ENCODE measurements around the gene ZNF433. TPM values are rescaled to one million over a fixed set of nuclear protein-coding genes. Genes with fewer than 3 reads are reported as not detected.
"Not testable (repeated sequence)": the region's sequence is repeated elsewhere in the genome, so short reads cannot be mapped to it uniquely, and the experiment has no call there.

ZNF433 gene
- total RNA-seq = 3.8 TPM
- long read RNA-seq, partial matches to known transcripts = 0 of 5 reads
- long read RNA-seq, other reads (novel, unspliced or antisense) = 0 of 5 reads

DNA sequence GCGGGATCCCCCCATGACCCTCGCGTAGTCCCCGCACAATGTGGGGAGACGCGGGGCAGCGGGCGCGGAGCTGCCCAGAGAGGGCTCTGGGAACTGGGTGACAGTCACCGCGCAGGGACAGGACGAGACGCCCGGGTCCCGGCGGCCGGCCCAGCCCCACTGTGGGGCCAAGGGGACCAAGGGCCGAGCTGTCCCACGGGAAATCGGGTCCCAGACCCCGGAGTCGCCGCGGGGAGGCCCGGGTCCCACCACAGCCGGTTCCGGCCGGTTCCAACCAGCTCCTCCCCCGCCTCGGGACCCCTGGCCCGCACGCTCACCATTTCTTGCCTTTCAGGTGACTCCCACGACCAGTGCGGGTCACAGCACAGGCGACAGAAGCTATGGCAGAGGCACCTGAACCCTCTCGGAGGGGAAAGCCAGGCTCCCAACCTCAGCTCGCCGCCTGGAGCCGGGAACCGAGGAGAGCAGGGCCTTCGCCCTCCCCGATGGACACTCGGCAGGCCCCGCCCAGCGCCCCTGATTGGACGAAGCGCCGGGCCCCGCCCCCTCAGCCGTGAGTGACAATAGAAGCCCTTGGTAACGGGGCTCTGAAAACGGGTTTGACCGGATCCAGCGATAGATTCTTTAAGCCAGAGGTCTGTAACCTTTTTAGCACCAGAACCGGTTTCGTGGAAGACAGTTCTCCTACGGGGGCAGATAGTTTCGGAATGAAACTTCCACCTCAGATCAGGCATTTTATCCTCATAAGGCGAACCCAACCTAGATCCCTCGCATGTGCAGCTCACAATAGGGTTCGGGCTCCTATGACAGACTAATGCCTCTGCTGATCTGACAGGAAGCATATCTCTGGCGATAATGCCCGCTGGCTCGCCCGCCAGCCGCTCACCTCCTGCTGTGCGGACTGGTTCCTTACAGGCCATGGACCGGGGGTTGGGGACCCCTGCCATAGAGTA is at the start of gene ZNF433:
Gene ZNF433 (minus strand): TSS at position 460 of the 953 bp plus-strand sequence. CDS start 140 bp downstream, at position 320.
- intact Hi-C loops (cut with DNase I) = no loop called here
- peak; percentile 98 for DNase-seq

DNA sequence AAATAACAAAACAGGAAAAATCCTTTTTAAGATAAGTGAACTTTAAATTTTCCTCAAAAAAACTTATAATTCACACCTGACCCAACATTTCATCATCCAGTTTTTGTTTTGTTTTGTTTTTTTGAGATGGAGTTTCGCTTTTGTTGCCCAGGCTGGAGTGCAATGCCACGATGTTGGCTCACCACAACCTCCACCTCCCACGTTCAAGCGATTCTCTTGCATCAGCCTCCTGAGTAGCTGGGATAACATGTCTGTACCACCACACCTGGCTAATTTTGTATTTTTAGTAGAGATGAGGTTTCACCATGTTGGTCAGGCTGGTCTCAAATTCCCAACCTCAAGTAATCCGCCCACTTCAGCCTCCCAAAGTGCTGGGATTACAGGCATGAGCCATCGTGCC is 47.9 kb upstream of the ZNF433 start:
- DNase-seq; intact Hi-C loops (cut with DNase I); ATAC-seq (ENCODE audit: poor library complexity): not testable (repeated sequence)

More for the DNA sequence above, at the start of gene ZNF433:
- ATAC-seq (ENCODE audit: poor library complexity) = peak; percentile 100

DNA sequence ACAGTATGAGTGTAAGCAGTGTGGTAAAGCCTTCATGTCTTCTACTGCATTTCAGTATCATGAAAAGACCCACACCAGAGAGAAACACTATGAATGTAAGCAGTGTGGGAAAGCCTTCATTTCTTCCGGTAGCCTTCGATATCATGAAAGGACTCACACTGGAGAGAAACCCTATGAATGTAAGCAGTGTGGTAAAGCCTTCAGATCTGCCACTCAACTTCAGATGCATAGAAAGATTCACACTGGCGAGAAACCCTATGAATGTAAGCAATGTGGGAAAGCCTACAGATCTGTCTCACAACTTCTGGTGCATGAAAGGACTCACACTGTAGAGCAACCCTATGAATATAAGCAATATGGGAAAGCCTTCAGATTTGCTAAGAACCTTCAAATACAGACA is 41.9 kb upstream of the ZNF433 start:
- intact Hi-C loops (cut with DNase I) = no loop called here
- DNase-seq (no peak), ATAC-seq (ENCODE audit: poor library complexity) (no peak)

DNA sequence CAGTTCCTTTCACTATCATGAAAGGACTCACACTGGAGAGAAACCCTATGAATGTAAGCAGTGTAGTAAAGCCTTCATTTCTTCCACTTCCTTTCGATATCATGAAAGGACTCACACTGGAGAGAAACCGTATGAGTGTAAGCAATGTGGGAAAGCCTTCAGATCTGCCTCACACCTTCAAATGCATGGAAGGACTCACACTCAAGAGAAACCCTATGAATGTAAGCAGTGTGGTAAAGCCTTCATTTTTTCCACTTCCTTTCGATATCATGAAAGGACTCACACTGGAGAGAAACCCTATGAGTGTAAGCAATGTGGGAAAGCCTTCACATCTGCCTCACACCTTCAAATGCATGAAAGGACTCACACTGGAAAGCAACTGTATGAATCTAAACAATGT is 40.9 kb upstream of the ZNF433 start:
- DNase-seq; ATAC-seq (ENCODE audit: poor library complexity); intact Hi-C loops (cut with DNase I): not testable (repeated sequence)

DNA sequence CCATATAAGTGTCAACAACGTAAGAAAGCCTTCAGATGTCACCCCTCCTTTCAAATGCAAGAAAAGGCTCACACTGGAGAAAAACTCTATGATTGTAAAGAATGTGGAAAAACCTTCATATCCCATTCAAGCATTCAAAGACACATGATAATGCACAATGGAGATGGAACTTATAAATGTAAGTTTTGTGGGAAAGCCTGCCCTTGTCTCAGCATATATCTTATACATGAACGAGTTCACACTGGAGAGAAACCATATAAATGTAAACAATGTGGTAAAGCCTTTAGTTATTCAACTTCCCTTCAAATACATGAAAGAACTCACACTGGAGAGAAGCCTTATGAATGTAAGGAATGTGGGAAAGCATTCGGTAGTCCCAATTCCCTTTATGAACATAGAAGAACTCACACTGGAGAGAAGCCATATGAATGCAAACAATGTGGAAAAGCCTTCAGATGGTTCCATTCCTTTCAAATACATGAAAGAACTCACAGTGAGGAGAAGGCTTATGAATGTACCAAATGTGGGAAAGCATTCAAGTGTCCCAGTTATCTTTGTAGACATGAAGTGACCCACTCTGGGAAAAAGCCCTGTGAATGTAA is 40.2 kb upstream of the ZNF433 start:
- no peak for ATAC-seq (ENCODE audit: poor library complexity)
- DNase-seq = no peak
- intact Hi-C loops (cut with DNase I) = no loop called here

DNA sequence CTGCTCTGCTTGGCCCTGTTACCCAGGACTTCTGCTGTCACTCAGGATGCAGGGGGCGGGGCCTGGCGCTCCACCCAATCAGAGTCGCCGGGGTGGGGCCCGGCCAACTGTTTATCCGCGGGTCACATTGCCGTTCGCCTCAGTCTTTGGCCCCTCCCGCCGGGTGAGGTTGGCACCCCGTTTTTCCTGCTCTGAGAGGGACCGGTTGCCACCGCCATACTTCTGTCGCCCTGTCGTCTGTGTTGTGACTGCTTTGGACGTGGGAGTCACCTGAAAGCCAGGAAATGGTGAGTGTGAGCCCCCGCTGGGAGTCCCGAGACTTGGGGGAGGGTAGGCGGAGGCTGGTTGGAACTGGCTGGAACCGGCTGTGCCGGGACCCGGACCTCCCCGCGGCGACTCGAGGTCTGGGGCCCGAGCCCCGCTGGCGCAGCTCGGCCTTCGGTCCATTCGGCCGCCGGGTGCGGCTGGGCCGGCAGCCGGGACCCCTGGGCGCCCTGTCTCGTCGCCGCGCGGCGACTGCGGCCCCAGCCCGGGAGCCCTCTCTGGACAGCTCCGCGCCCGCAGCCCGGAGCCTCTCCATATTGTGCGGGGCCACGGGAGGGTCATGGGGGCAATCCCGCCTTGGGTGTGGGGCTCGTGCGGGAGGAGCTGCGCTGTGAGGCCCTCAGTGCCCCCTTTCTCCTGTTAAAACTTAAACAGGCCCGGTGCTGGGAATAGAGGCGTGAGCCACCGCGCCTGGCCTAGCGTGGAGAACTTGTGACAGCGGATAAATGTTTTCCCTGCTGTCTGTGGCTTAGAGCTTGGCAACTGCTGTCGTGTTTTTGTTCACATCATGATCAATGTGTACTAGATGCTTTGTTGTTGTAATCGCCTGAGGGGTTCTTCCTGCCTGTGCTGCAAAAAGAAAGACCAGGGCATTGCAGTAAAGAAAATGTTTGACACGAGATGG is 29.4 kb upstream of the ZNF433 start, which contains the start of gene ZNF844:
Gene ZNF844 (plus strand): TSS at position 142 of the 949 bp plus-strand sequence. CDS start 143 bp downstream, at position 285.
- intact Hi-C loops (cut with DNase I) = no loop called here
- DNase-seq (peak; percentile 99), ATAC-seq (ENCODE audit: poor library complexity) (peak; percentile 99)

DNA sequence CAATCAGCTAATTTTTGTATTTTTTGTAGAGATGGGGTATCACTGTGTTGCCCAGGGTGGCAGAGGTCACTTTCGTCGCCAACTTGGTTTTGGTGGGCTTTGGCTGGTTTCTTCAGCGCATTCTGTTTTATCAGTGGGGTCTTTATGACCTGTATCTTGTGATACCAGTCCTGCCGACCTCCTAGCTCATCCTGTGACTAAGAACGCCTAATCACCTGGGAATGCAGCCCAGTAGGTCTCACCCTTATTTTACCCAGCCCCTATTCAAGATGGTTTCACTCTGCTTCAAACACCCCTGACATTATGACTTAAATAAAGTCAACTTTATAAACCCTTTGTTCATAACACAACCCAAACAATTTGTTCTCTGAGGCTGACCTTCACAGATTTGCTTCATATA is 20.3 kb upstream of the ZNF433 start:
- intact Hi-C loops (cut with DNase I) = no loop called here
- DNase-seq (no peak), ATAC-seq (ENCODE audit: poor library complexity) (no peak)

DNA sequence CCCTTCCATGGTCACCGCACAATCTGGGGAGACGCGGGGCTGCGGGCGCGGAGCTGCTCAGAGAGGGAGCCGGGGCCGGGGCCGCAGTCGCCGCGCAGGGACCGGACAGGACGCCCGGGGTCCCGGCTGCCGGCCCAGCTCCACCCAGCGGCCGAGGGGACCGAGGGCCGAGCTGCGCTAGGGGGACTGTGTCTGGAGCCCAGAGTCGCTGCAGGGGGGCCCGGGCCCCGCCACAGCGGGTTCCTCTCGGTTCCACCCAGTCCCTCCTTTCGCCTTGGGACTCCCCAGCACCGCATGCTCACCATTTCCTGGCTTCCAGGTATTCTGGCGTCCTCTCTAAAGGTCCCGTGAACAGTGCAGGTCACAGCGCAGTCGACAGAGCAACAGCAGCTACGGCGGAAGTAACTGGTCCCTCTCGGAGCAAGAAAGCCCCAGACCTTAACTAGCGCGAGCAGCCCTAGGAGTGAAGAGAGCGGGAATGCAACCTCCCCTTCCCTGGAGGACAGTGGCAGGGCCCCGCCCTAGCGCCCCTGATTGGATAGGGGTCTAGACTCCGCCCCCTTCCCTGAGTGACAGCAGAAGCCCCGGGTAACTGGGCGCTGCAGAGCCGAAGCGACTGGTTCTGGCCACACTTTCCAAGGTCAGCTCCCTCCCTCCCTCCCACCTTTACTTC is 17.2 kb upstream of the ZNF433 start, which contains the start of gene ZNF878:
Gene ZNF878 (minus strand): TSS at position 465 of the 673 bp plus-strand sequence. CDS start 160 bp downstream, at position 305.
- peak; percentile 100 for ATAC-seq (ENCODE audit: poor library complexity)
- intact Hi-C loops (cut with DNase I) = no loop called here
- peak; percentile 93 for DNase-seq

DNA sequence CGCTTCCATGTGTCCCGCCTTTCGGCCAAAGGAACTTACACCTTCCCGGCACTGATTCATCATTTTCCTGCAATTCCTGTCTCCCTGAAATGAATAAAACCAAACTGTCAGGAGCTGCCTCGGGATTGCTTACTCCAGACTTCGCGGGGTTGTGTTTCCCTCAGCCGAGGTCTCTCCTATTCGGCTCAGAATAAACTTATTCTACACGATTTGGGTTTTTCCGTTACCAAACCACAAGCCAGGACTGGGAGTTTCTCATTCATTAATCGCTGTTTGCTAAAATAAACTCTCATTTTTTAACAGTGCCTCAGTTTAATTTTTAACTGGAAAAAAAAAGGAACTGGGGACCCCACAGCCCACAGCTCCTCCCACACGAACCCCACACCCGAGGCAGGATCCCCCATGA is 16.6 kb upstream of the ZNF433 start:
- ATAC-seq (ENCODE audit: poor library complexity) = no peak
- intact Hi-C loops (cut with DNase I) = no loop called here
- no peak for DNase-seq

DNA sequence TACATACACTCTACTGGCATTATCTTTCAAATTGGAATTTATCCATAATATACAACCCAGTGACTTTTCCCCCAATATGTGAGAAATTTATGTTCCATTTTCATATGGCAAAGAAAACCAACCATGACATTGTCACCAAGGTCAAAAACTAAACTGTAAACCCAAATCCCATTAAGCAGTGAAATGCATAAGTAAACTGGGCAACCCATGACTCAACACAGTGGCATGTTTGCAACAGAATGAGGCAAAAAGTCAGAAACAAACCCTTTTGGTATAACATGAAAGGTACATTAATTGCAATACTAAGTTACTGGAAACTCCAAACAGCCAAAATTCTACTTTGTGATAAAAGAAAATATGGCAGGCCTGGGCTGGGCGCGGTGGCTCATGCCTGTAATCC is 12.4 kb upstream of the ZNF433 start:
- ATAC-seq (ENCODE audit: poor library complexity) (no peak), DNase-seq (no peak)
- intact Hi-C loops (cut with DNase I) = no loop called here

DNA sequence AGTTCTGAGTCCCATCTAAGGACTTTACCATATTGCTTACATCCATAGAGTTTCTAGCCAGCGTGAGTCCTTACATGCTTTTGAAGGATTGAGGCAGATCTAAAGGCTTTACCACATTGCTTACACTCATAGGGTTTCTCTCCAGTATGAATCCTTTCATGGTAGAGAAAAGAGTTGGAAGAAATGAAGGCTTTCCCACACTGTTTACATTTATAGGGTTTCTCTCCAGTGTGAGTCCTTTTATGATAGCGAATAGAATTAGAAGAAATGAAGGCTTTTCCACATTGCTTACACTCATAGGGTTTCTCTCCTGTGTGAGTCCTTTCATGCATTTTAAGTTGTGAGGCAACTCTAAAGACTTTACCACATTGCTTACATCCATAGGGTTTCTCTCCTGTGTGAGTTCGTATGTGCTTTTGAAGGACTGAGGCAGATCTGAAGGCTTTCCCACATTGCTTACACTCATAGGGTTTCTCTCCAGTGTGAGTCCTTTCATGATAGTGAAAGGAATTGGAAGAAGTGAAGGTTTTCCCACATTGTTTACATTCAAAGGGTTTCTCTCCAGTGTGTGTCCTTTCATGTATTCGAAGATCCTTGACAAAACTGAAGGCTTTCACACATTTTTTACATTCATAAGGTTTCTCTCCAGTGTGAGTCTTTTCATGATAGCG is 8.4 kb upstream of the ZNF433 start:
- intact Hi-C loops (cut with DNase I) = no loop called here
- no peak for ATAC-seq (ENCODE audit: poor library complexity)
- no peak for DNase-seq

DNA sequence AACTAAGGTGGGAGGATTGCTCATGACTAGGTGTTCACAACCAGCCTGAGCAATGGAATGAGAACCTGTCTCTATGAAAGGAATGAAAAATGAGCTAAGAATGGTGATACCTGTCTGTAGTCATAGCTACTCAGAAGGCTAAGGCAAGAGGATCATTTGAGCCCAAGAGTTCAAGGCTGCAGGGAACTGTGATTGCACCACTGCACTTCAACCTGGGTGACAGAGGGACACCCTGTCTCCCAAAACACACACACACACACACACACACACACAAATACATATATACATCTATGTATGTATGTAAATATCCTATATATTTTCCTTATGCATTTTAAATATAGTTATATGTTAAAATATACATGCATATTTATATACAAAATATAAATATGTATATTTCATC is 7.4 kb upstream of the ZNF433 start:
- DNase-seq (no peak), ATAC-seq (ENCODE audit: poor library complexity) (no peak)
- intact Hi-C loops (cut with DNase I) = no loop called here

DNA sequence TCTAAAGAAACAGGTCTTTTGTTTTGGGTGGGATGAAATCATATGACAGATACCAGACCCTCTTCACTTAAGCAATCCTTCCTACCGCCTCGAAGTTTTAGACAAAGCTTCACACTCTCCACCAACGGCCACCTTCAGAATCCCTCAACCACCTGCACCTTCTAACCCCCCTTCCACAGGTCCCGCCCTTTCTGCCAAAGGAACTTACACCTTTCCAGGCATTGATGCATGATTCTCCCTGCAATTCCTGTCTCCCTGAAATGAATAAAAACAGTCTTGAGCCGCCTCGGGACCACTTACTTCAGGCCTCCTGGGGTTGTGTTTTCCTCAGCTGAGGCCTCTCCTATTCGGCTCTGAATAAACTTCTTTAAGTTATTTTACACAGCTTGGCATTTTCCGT is 859 bp downstream of the ZNF433 start:
- no peak for DNase-seq
- intact Hi-C loops (cut with DNase I) = no loop called here
- ATAC-seq (ENCODE audit: poor library complexity) = no peak

DNA sequence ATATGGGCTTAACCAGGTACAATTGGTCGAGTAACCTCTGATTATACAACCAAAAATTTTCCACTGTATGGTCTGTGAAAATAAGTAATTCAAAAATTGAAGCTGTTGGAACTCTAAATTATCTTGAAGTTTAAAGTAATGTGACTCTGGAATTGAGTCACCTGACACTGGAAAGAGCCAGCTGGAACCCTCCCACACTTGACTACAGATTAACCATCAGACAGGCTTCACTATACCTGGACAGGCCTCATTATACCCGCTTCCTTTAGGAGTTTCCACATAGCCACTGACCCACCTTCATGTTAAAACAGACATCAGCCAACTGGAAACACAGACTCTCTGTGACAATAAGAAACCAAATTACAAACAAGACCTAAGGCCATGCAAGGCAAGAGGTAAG is 1.3 kb downstream of the ZNF433 start:
- no peak for DNase-seq
- intact Hi-C loops (cut with DNase I) = no loop called here
- ATAC-seq (ENCODE audit: poor library complexity) = no peak

DNA sequence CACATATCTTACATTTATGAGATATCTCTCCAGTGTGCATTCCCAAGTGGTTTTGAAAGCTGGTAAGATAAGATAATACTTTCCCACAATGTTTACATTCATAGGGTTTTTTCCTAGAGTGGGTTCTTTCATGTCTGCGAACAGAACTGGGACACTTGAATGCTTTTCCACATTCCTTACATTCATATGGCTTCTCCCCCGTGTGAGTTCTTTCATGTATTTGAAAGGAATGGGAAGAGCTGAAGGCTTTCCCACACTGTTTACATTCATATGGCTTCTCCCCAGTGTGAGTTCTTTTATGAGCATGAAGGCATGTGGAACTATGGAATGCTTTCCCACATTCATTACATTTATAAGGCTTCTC is 19.7 kb downstream of the ZNF433 start:
- no peak for DNase-seq
- intact Hi-C loops (cut with DNase I) = no loop called here
- no peak for ATAC-seq (ENCODE audit: poor library complexity)

DNA sequence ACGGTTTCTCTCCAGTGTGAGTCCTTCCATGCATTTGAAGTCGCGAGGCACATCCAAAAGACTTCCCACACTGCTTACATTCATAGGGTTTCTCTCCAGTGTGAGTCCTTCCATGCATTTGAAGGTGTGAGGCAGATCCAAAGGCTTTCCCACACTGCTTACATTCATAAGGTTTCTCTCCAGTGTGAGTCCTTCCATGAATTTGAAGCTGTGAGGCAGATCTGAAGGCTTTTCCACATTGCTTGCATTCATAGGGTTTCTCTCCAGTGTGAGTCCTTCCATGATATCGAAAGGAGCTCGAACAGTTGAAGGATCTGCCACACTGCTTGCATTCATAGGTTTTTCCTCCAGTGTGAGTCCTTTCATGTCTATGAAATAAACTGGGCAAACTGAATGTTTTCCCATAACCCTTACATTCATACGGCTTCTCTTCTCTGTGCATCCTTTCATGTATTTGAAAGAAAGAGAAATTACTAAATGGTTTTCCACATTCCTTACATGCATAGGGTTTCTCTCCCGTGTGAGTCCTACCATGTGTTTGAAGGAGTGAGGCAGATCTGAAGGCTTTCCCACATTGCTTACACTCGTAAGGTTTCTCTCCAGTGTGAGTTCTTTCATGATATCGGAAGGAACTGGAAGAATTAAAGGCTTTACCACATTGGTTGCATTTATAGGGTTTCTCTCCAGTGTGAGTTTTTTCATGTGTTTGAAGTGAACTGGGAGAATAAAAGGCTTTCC is 20.3 kb downstream of the ZNF433 start:
- intact Hi-C loops (cut with DNase I) = no loop called here
- ATAC-seq (ENCODE audit: poor library complexity) (no peak), DNase-seq (no peak)

Data from Right ventricle myocardium superior (tissue), 1 donor.